ENCODE data around the gene ZC3H11A. TPM values are rescaled to one million over a fixed set of nuclear protein-coding genes. Genes with fewer than 3 reads are reported as not detected.

ZC3H11A gene
- polyA plus RNA-seq, 1 of the 3 experiments (the other 2 are of a cell fraction): 38.0 TPM

DNA sequence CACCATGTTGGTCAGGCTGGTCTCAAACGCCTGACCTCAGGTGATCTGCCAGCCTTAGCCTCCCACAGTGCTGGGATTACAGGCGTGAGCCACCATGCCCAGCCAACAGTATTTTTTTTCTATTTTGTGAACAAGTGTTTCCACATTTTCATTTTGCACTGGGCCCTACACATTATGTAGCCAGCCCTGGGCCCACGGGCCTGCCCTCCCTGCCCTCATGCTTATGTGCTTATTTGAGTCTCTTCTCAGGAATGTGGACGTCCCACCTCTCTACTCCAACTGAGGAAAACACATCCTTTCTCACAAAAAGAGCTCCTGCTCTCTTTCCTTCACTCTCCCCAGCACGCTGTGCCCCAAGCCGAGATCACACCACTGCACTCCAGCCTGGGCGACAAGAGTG, 13.5 kb upstream of the ZC3H11A start:
- no peaks in the 10 kb centered on the region for H3K36me3 ChIP-seq (replicated peaks in 1 of 2; ENCODE audit: control insufficient read depth in 1 of 2, insufficient read depth in 2 of 2, low read length in 1 of 2)
- ChIA-PET POLR2A (no interaction called here), CTCF (interaction anchor here (0.9 kb wide), 1 partner anchor 79 kb away, joined by 3 read pairs; no protein-coding TSS in a partner anchor)
- H3K9me2 ChIP-seq: no peaks in the 10 kb centered on the region
- WGBS (ENCODE audit: low lambda C conversion rate): 86% methylated on average over 7 of the region's 7 CpGs
- no peak overlapping the region for H3K4me2 ChIP-seq
- no peaks in the 10 kb centered on the region for H3K9me3 ChIP-seq
- no peaks in the 10 kb centered on the region for H3K4me1 ChIP-seq (ENCODE audit: control insufficient read depth in 1 of 2, insufficient read depth in 2 of 2, low read depth in 1 of 2, low read length in 1 of 2)
- no peaks in the 10 kb centered on the region for H3F3A ChIP-seq (replicated peaks; ENCODE audit: insufficient read depth)
- H3K9ac ChIP-seq: no peak overlapping the region
- no peak for TF ChIP-seq RXRA (IDR thresholded peaks at IDR 0.05; ENCODE audit: borderline replicate concordance, low read depth)
- no peak for TF ChIP-seq FOXM1 (IDR thresholded peaks at IDR 0.05; ENCODE audit: low read depth)
- TF ChIP-seq, protein P1, sequence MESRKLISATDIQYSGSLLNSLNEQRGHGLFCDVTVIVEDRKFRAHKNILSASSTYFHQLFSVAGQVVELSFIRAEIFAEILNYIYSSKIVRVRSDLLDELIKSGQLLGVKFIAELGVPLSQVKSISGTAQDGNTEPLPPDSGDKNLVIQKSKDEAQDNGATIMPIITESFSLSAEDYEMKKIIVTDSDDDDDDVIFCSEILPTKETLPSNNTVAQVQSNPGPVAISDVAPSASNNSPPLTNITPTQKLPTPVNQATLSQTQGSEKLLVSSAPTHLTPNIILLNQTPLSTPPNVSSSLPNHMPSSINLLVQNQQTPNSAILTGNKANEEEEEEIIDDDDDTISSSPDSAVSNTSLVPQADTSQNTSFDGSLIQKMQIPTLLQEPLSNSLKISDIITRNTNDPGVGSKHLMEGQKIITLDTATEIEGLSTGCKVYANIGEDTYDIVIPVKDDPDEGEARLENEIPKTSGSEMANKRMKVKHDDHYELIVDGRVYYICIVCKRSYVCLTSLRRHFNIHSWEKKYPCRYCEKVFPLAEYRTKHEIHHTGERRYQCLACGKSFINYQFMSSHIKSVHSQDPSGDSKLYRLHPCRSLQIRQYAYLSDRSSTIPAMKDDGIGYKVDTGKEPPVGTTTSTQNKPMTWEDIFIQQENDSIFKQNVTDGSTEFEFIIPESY (IDR thresholded peaks at IDR 0.05; ENCODE audit: borderline replicate concordance, low read depth): no peak
- TF ChIP-seq, protein P2, sequence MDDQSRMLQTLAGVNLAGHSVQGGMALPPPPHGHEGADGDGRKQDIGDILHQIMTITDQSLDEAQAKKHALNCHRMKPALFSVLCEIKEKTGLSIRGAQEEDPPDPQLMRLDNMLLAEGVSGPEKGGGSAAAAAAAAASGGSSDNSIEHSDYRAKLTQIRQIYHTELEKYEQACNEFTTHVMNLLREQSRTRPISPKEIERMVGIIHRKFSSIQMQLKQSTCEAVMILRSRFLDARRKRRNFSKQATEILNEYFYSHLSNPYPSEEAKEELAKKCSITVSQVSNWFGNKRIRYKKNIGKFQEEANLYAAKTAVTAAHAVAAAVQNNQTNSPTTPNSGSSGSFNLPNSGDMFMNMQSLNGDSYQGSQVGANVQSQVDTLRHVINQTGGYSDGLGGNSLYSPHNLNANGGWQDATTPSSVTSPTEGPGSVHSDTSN (IDR thresholded peaks at IDR 0.05): no peak
- no peak for TF ChIP-seq MEF2A (IDR thresholded peaks at IDR 0.05; ENCODE audit: borderline replicate concordance, low read depth)
- no peak for TF ChIP-seq RCOR1 (IDR thresholded peaks at IDR 0.05; ENCODE audit: low read length)
- TF ChIP-seq CHD2 (IDR thresholded peaks at IDR 0.05; ENCODE audit: low read length, partially characterized antibody): no peak
- TF ChIP-seq RFX5 (IDR thresholded peaks at IDR 0.05; ENCODE audit: low read length): no peak
- TF ChIP-seq, protein P3, sequence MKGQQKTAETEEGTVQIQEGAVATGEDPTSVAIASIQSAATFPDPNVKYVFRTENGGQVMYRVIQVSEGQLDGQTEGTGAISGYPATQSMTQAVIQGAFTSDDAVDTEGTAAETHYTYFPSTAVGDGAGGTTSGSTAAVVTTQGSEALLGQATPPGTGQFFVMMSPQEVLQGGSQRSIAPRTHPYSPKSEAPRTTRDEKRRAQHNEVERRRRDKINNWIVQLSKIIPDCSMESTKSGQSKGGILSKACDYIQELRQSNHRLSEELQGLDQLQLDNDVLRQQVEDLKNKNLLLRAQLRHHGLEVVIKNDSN (IDR thresholded peaks at IDR 0.05; ENCODE audit: borderline replicate concordance, low read depth): no peak
- H3K27me3 ChIP-seq (ENCODE audit: insufficient read depth): no peaks in the 10 kb centered on the region
- H3K4me3 ChIP-seq (ENCODE audit: low read depth in 2 of 2, low read length in 1 of 2): no peak overlapping the region
- no peak overlapping the region for H2AFZ ChIP-seq (ENCODE audit: low read depth)
- H3K79me2 ChIP-seq (ENCODE audit: insufficient read depth): no peaks in the 10 kb centered on the region
- no peak overlapping the region for H3K27ac ChIP-seq (ENCODE audit: low read depth in 2 of 2, low read length in 1 of 2)
- H4K20me1 ChIP-seq (ENCODE audit: insufficient read depth): no peaks in the 10 kb centered on the region
- DNase-seq: no peak

DNA sequence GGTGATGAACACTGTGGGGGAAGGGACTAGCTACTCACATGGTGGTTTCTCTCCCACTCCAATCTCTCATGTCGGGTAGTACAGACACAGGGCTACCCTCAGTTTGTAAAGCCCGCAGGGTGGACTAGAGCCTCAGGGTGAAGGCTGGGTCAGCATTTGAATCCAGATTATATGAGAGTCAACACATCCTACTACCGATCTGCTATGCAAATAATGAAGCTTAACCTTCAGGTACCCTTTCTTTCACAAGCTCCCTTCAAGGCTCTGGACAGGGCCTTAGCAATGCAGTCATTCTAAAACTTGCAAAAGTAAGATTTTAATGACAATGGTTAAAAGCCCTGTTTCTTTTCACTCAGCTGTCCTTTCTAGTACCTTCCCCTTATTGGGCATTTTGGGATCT, 5.5 kb upstream of the ZC3H11A start:
- 94% methylated on average over 2 of the region's 3 CpGs for WGBS (ENCODE audit: low lambda C conversion rate)
- no peak for DNase-seq
- peaks cover 11% of the 10 kb centered on the region for H3F3A ChIP-seq (replicated peaks; ENCODE audit: insufficient read depth)
- no peaks in the 10 kb centered on the region for H3K79me2 ChIP-seq (ENCODE audit: insufficient read depth)
- no peak overlapping the region for H3K4me2 ChIP-seq
- no peaks in the 10 kb centered on the region for H4K20me1 ChIP-seq (ENCODE audit: insufficient read depth)
- no peaks in the 10 kb centered on the region for H3K9me2 ChIP-seq
- H3K4me1 ChIP-seq (ENCODE audit: control insufficient read depth in 1 of 2, insufficient read depth in 2 of 2, low read depth in 1 of 2, low read length in 1 of 2): no peaks in the 10 kb centered on the region
- CTCF ChIA-PET: no interaction called here
- no peak overlapping the region for H3K4me3 ChIP-seq (ENCODE audit: low read depth in 2 of 2, low read length in 1 of 2)
- no peaks in the 10 kb centered on the region for H3K9me3 ChIP-seq
- no peaks in the 10 kb centered on the region for H3K27me3 ChIP-seq (ENCODE audit: insufficient read depth)
- H2AFZ ChIP-seq (ENCODE audit: low read depth): no peak overlapping the region
- POLR2A ChIA-PET: no interaction called here
- H3K36me3 ChIP-seq (replicated peaks in 1 of 2; ENCODE audit: control insufficient read depth in 1 of 2, insufficient read depth in 2 of 2, low read length in 1 of 2): no peaks in the 10 kb centered on the region
- no peak overlapping the region for H3K9ac ChIP-seq
- no peak overlapping the region for H3K27ac ChIP-seq (ENCODE audit: low read depth in 2 of 2, low read length in 1 of 2)
- no peak for TF ChIP-seq MXI1 (IDR thresholded peaks at IDR 0.05; ENCODE audit: low read depth, low read length)
- no peak for TF ChIP-seq EZH2phosphoT487 (IDR thresholded peaks at IDR 0.05; ENCODE audit: borderline replicate concordance, low read depth)
- no peak for TF ChIP-seq FOXM1 (IDR thresholded peaks at IDR 0.05; ENCODE audit: low read depth)
- TF ChIP-seq TCF12 (IDR thresholded peaks at IDR 0.05): no peak
- TF ChIP-seq, protein P4, sequence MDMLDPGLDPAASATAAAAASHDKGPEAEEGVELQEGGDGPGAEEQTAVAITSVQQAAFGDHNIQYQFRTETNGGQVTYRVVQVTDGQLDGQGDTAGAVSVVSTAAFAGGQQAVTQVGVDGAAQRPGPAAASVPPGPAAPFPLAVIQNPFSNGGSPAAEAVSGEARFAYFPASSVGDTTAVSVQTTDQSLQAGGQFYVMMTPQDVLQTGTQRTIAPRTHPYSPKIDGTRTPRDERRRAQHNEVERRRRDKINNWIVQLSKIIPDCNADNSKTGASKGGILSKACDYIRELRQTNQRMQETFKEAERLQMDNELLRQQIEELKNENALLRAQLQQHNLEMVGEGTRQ (IDR thresholded peaks at IDR 0.05; ENCODE audit: borderline replicate concordance, low read depth, low read length): no peak
- TF ChIP-seq, protein P3 (IDR thresholded peaks at IDR 0.05; ENCODE audit: borderline replicate concordance, low read depth): no peak
- TF ChIP-seq, protein P5, sequence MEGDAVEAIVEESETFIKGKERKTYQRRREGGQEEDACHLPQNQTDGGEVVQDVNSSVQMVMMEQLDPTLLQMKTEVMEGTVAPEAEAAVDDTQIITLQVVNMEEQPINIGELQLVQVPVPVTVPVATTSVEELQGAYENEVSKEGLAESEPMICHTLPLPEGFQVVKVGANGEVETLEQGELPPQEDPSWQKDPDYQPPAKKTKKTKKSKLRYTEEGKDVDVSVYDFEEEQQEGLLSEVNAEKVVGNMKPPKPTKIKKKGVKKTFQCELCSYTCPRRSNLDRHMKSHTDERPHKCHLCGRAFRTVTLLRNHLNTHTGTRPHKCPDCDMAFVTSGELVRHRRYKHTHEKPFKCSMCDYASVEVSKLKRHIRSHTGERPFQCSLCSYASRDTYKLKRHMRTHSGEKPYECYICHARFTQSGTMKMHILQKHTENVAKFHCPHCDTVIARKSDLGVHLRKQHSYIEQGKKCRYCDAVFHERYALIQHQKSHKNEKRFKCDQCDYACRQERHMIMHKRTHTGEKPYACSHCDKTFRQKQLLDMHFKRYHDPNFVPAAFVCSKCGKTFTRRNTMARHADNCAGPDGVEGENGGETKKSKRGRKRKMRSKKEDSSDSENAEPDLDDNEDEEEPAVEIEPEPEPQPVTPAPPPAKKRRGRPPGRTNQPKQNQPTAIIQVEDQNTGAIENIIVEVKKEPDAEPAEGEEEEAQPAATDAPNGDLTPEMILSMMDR (IDR thresholded peaks at IDR 0.05): no peak
- TF ChIP-seq FOXJ3 (CRISPR knock-in tag; IDR thresholded peaks at IDR 0.05): no peak
- no peak for TF ChIP-seq RFX5 (IDR thresholded peaks at IDR 0.05; ENCODE audit: low read length)
- no peak for TF ChIP-seq EP300 (IDR thresholded peaks at IDR 0.05; ENCODE audit: borderline replicate concordance in 1 of 2, low read depth in 1 of 2, low read length in 1 of 2)
- no peak for TF ChIP-seq SIN3A (IDR thresholded peaks at IDR 0.05; ENCODE audit: borderline replicate concordance, low read depth, low read length)
- no peak for TF ChIP-seq MEF2A (IDR thresholded peaks at IDR 0.05; ENCODE audit: borderline replicate concordance, low read depth)
- no peak for TF ChIP-seq SMC3 (IDR thresholded peaks at IDR 0.05; ENCODE audit: low read depth, low read length)
- no peak for TF ChIP-seq RXRA (IDR thresholded peaks at IDR 0.05; ENCODE audit: borderline replicate concordance, low read depth)
- no peak for TF ChIP-seq NFIC (IDR thresholded peaks at IDR 0.05; ENCODE audit: borderline replicate concordance)
- TF ChIP-seq, protein P6, sequence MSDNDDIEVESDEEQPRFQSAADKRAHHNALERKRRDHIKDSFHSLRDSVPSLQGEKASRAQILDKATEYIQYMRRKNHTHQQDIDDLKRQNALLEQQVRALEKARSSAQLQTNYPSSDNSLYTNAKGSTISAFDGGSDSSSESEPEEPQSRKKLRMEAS (IDR thresholded peaks at IDR 0.05; ENCODE audit: low read depth): no peak

Data from SK-N-SH (cell line).